ENCODE data around the gene FXYD3.

DNA sequence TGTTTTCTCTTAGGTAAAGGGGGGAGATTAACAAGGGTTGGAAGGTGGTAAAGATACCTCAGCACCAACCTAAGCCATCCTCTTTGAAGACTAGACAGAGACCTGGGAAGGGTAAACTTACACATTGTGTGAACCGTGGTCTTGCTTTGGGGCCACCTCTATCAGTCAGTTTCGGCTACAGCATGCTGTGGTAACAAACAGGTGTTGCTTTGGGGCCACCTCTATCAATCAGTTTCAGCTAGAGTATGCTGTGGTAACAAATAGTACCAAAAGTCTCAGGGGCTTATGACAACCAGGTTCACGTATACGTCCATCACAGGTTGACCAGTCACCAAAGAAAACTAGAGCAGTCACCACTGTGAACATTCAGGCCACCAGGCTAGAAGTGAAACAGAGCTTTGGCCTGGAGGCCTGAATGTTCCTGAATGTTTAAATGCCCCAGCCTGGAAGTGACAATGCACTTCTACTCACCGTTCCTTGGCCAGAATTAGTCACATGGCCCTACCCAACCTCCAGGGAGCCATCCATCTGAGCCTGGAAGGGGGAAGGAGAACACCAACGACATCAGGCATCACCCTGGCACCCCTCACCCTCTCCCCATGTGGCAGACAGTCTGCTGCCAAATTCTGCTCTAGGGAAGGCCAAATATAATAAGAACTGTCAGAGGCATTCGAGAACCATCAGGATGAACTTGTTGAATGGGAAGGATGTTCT lies 31.3 kb downstream of the FXYD3 start:
- no peak for TF ChIP-seq FOXJ3 (CRISPR knock-in tag; IDR thresholded peaks at IDR 0.05)
- no peak for TF ChIP-seq POLR2AphosphoS5 (IDR thresholded peaks at IDR 0.05; ENCODE audit: low read depth, low read length)
- TF ChIP-seq CTCF (IDR thresholded peaks at IDR 0.05): no peak
- no peak for TF ChIP-seq RAD21 (IDR thresholded peaks at IDR 0.05; ENCODE audit: low read length)
- no peak for TF ChIP-seq TCF12 (IDR thresholded peaks at IDR 0.05)
- no peak for TF ChIP-seq GABPA (IDR thresholded peaks at IDR 0.05; ENCODE audit: low read depth)
- TF ChIP-seq MXI1 (IDR thresholded peaks at IDR 0.05; ENCODE audit: low read depth, low read length): no peak
- TF ChIP-seq ZBTB33 (IDR thresholded peaks at IDR 0.05; ENCODE audit: borderline replicate concordance, low read depth): no peak
- no peak for TF ChIP-seq MAX (IDR thresholded peaks at IDR 0.05; ENCODE audit: low read depth)
- no peak for TF ChIP-seq EP300 (IDR thresholded peaks at IDR 0.05; ENCODE audit: borderline replicate concordance in 1 of 2, low read depth in 1 of 2, low read length in 1 of 2)
- TF ChIP-seq FOXM1 (IDR thresholded peaks at IDR 0.05; ENCODE audit: low read depth): no peak
- no peak for TF ChIP-seq TAF1 (IDR thresholded peaks at IDR 0.05; ENCODE audit: borderline replicate concordance, low read depth, low read length)

Data from SK-N-SH (cell line).